HG02642 (cell line): Measurements from ENCODE around the gene LGALS3BP.

Experiments
- ATAC-seq: cut with Tn5 transposase; IDR thresholded peaks from one replicate; pipeline ENCODE4 v1.9.1; 2021; ENCODE audit warnings: mild to moderate bottlenecking; ENCODE audit not compliant: unreplicated experiment, poor library complexity

The LGALS3BP gene

DNA sequence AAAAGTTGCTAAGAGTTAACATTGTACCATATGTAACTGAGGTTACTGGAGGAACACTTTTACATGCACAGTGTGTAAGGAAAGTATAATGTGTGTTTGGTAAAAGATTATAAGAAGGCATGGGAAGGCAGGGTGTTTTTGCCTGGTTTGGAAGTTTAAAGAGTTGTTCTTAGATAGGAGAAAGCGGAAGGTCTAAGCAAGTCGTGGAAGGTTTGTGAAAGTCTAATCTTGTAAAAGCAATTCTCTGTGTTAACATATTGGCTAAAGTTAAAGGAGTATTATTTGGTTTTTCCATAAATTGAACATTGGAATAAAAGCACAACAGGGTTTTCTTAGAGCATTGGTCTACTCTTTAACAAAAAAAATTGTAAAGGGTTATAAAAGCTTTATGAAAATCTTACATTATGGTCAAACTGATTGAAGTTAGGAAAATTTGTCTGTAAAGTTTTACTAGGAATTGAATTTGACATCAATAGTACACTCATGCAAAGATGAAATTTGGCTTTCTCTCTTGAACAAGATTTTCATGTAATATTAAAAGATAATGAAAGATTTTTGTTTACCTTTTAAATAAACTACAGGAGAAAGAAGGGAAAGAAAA, 34.5 kb upstream of the LGALS3BP start:
- ATAC-seq = no peak

DNA sequence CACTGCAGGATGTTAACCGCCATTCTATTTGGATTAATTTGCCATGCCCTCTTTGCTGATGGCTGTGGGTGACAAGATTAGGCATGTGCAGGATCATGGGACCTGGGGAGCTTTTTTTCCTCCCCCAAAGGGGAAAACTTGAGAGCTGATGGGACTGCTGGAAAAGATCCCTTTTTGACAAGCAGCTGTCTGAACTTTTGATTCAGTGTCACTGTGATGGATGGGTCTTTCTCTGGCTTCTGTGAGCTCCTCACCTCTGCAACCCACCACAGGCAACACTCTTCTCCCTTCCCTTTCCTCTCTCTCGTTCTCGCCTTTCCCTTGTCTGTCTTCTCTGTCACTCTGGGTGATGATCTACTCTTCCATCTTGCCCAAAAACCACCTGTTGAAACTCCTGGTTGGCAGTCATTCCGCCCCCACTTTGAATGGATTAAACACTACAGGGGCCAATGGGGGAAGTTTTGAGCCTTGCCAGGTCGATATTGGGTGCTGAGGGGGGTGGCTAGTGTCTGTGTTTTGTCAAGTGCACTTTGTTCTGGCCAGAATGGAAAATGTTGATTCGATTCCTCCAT, 32.9 kb upstream of the LGALS3BP start:
- ATAC-seq = no peak

GRCh38 chr17:79011451-79012147, 31.9 kb upstream of the LGALS3BP start:
- ATAC-seq = no peak

DNA sequence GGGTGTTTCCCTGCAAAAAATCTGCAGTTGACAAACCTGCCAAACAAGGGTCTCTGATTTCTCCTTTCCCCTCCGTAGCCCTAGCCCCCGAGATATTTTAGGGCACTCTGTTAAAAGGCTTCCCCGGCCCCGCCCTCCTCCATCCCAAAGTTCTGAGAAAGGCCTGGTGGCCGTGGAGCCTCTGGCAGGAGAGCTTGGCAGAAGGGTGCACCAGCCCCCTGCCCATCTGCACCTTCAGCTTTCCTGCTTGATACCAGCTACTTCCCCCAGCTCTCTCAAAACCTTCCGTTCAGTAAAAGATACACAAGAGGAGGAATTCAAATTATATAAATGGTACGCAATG, 30.6 kb upstream of the LGALS3BP start:
- ATAC-seq = no peak

DNA sequence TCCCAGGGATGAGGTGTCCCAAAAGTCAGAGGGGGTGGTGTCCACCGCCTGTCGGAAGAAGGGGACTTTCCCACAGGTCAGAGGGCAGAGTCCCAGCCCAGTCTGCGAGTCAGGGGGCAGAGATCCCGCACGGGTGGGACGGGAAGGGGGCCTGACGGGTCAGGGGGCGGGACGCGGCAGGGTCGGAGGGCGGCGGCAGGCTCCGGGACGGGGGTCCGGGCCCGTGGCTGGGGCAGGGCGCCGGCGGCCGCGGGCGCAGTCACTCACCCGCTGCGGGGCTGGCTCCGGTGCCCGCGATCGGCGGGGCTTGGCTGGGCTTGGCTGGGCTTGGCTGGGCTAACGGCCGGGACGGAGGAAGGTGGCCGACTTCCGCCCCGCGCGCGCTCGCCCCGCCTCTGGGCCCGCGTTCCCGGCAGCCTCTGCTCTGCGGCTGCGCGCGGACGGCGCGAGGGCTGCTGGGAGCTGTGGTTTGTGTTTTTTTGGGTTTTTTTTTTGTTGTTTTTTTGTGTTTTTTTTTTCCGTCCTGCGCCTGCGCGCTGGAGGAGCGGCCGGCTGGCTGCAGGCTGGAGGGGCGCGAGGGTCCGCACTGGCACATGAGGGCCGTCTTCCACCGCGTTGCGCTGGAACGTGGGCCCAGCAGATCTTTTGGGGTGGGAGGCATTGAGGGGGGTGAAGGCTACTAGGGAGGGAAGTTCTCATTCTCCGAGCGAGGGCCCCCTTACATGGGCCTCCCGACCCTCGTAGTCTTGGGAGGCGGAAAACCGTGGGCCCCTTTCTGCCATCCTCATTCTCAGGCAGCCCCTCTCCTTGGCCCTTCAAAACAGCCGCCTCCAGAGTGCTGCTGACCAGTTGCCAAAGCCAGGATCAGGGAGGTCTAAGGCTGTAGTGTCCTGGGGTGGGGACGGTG, 29.9 kb upstream of the LGALS3BP start, which contains the start of gene CANT1:
Gene CANT1, minus strand, starts transcription at position 368 of the 907 bp plus-strand sequence. CDS start 12,142 bp downstream, outside the sequence.
- ATAC-seq = peak; percentile 92

DNA sequence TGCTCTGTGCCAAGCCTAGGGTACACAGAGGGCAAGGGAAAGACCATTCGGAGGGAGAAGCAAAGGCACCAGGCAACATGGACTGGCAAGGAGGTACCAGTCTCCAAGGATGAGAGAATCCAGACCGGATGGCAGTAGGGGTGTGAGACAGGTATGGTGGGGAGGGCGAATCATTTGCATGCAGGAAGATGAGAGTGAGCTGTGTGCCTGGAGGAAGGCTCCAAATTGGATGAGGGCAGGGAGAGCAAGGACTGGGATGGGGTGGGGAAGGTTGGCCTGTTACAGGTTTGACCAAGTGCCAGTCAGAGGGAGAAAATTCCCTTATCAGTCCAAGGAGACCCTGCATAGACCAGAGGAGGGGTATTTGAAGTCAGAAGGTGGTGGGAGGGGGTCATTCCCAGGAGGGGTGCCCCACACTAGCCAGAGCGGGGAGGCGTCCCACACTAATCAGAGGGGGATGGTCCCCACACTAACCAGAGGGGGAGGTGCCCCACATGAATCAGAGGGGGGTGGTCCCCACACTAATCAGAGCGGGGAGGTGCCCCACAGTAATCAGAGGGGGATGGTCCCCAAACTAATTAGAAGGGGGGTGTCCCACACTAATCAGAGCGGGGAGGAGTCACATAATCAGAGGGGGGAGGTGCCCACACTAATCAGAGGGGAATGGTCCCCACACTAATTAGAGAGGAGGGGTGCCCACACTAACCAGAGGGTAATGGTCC, 29.1 kb upstream of the LGALS3BP start:
- no peak for ATAC-seq

- no peak for ATAC-seq
These were observed 28.0 kb upstream of the LGALS3BP start for GRCh38 chr17:79007504-79008381.

GRCh38 chr17:79006794-79007503, 27.2 kb upstream of the LGALS3BP start:
- ATAC-seq = no peak

DNA sequence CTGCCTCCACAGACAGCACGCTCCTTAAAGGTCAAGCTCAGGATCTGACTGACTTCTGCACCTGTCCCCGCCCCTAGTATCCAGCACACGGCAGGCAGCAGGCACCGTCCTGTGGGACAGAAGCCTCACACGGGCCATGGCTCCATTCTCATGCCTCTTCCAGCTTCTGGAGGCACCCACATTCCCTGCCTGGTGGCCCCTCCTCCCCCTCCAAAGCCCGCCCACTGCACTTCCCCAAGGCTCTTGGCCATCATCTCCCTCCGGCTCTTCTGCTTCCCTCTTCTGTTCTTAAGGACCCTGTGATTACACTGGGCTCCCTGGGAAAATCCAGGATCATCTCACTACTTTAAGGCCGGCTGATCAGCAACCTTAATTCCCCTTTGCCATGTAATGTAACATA, 26.3 kb upstream of the LGALS3BP start:
- no peak for ATAC-seq

DNA sequence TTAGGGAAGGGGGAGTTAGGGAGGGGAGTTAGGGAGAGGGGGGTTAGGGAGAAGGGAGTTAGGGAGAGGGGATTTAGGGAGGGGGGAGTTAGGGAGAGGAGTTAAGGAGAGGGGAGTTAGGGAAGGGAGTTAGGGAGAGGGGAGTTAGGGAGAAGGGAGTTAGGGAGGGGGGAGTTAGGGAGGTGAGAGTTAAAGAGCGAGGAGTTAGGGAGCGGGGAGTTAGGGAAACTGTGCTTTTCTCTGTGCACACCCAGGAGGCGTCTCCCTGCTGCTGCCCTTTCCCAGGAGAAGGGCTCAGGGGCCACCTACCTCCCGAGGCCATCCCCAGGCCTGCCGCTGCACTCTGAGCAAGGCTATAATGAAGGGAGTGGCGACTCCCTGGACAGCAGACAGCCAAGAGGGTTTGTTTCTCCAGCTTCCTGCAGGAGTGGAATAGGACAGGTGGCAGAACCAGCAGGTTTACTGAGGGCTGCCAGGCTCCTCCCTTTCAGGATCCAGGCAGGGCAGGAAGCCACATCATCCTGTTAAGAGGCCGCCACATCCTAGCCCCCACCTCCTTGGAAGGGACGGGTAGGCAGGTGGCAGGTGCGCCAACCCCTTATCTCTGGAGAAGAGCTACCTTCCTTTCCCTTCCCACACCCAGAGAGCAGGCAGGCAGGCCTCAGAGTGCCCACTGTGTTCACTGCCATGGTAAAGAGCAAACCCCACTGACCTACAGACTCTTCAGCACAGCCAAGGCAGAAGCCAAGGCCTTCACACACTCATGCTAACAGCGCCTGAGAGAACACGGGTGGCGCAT, 25.5 kb upstream of the LGALS3BP start:
- no peak for ATAC-seq

GRCh38 chr17:79003661-79004411, 24.1 kb upstream of the LGALS3BP start:
- ATAC-seq = no peak

- ATAC-seq = no peak
These were observed 23.3 kb upstream of the LGALS3BP start for GRCh38 chr17:79002796-79003593.

DNA sequence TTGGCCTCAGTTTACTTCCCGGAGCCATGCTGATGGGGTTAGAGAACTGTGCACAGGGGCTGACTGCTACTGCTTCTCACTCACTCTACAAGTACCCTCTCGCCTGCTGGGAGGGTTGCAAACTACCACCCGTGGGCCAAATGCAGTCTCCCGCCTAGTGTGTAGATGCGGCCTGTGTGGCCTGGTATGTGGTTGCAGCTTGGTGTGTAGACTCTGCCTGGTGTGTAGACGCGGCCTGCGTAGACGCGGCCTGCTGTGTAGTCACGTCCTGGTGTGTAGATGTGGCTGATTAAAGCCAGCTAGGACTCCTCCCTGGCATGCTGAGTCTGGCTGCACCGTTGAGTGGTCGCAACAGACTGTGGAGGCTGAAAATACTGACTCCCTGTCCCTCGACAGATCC, 22.6 kb upstream of the LGALS3BP start:
- no peak for ATAC-seq

GRCh38 chr17:79001190-79002020, 21.7 kb upstream of the LGALS3BP start:
- no peak for ATAC-seq

GRCh38 chr17:79000396-79001189, 20.9 kb upstream of the LGALS3BP start:
- ATAC-seq = no peak
